ENCODE measurements around the gene PLEKHA5.

PLEKHA5 gene

DNA sequence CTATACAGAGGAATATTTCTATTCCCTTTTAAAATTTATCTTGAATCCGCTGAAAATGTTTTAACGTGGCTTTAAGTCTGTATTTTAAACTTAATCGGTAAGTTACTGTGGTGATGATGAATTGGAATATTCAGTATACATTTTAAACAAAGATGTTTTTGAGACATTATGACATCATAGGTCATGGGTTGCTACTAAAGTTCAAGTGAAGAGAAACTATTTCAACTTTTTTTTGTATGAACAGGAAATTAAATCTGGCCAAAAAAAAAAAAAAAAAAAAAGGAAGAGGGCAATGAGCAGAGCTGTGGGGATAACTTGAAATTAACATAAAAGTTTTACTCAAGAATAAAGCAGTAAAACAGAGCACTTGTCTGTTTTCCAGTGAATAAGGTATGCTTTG is 109.0 kb downstream of the PLEKHA5 start:
- no peak for DNase-seq (ENCODE audit: low spot score)
- TF ChIP-seq, protein P1, sequence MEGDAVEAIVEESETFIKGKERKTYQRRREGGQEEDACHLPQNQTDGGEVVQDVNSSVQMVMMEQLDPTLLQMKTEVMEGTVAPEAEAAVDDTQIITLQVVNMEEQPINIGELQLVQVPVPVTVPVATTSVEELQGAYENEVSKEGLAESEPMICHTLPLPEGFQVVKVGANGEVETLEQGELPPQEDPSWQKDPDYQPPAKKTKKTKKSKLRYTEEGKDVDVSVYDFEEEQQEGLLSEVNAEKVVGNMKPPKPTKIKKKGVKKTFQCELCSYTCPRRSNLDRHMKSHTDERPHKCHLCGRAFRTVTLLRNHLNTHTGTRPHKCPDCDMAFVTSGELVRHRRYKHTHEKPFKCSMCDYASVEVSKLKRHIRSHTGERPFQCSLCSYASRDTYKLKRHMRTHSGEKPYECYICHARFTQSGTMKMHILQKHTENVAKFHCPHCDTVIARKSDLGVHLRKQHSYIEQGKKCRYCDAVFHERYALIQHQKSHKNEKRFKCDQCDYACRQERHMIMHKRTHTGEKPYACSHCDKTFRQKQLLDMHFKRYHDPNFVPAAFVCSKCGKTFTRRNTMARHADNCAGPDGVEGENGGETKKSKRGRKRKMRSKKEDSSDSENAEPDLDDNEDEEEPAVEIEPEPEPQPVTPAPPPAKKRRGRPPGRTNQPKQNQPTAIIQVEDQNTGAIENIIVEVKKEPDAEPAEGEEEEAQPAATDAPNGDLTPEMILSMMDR (IDR thresholded peaks at IDR 0.05; ENCODE audit: borderline replicate concordance, control extremely low read depth, extremely low read depth, insufficient read depth, missing control alignments) = no peak
- in situ Hi-C loops (cut with MboI; ENCODE audit: low sequenced_read_pairs, unreplicated experiment) = no loop called here

DNA sequence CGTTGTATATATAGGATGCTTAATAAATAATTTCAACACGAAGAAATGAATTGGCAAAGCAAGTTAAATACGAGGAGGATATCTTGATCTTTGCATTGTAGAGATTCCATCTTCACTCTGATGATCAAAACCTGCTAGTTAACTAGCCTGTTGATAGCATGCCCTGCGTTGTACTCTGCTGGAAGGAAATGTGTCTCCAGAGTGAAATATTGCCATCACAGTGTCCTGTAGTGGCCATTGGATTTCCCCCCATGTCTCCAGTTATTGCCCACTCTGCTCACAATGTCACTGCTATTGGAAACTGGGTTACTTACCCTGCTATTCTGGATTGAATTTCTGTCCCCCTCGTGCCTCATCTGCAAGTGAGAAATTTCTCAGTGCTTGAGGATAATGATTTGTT is 109.6 kb downstream of the PLEKHA5 start:
- TF ChIP-seq, protein P1 (IDR thresholded peaks at IDR 0.05; ENCODE audit: borderline replicate concordance, control extremely low read depth, extremely low read depth, insufficient read depth, missing control alignments) = no peak
- in situ Hi-C loops (cut with MboI; ENCODE audit: low sequenced_read_pairs, unreplicated experiment) = no loop called here
- no peak for DNase-seq (ENCODE audit: low spot score)

DNA sequence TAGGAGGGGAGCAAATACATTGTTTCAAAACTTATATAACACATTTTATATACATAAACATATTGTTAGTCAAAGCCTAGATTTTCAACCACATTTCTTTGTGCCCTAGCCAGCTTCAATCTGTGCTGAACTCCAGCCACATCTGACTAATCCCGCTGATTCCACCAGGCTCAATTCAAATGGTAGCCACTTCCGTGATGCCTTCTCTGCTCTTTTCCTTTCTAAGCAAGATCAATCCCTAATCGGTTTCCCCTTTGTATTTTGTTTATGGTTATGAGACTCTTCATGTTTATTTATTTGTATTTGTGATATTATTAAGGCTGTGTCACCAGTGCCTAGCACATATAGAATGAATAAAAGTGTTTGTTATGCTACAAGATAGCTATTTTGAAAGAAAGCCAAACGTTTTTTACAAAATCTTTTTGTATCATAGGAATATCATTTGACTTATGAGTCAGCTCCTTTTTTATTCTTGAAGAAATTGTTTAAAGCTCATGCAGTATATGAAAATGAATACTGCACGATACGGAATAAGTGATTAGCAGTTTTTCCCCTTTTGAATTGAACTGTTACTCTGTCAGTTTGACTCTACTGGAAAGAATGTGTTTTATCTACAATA is 110.2 kb downstream of the PLEKHA5 start:
- in situ Hi-C loops (cut with MboI; ENCODE audit: low sequenced_read_pairs, unreplicated experiment) = no loop called here
- DNase-seq (ENCODE audit: low spot score) = no peak
- TF ChIP-seq, protein P1 (IDR thresholded peaks at IDR 0.05; ENCODE audit: borderline replicate concordance, control extremely low read depth, extremely low read depth, insufficient read depth, missing control alignments) = no peak

- TF ChIP-seq, protein P1 (IDR thresholded peaks at IDR 0.05; ENCODE audit: borderline replicate concordance, control extremely low read depth, extremely low read depth, insufficient read depth, missing control alignments) = no peak
- DNase-seq (ENCODE audit: low spot score) = no peak
- in situ Hi-C loops (cut with MboI; ENCODE audit: low sequenced_read_pairs, unreplicated experiment) = no loop called here
Measured at GRCh38 chr12:19242581-19242980, 113.0 kb downstream of the PLEKHA5 start.

DNA sequence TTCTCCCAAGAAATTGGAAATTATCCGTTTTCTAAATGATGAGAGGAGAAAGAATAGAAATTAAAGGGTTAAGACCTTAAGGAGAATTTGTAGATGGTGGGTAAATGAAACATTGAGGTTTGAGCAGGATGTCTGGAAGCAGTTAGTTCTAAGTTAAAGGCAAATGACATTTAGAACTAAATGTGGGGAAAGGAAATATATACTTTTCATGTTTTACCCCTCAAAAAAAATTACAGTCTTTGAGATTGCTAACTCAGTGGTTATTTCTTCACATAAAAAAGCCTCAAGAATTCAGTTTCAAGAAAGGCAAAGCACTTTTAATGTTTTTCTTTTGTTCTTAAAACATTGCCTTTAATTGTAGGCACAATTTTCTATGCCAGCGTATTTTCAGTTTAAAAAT is 114.0 kb downstream of the PLEKHA5 start:
- in situ Hi-C loops (cut with MboI; ENCODE audit: low sequenced_read_pairs, unreplicated experiment) = no loop called here
- TF ChIP-seq, protein P1 (IDR thresholded peaks at IDR 0.05; ENCODE audit: borderline replicate concordance, control extremely low read depth, extremely low read depth, insufficient read depth, missing control alignments) = no peak
- DNase-seq (ENCODE audit: low spot score) = no peak

DNA sequence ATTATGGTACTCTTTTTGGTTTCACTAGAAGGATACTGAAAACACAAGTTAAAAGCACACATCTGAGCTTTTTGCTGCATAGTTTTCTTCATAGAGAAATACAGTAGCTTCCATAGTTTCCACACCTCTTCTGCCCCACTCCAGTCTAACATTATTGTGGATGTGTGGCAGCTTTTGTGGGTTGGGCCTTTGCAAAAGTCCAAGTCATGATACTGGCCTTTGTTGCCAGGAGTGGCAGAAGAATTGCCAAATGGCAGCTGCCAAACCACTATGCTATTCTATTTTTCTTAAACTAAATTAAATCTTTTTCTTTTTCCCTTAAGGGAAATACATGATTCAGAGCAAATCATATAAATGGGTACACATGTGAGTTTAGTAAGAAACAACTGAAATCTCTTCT is 114.8 kb downstream of the PLEKHA5 start:
- DNase-seq (ENCODE audit: low spot score) = no peak
- TF ChIP-seq, protein P1 (IDR thresholded peaks at IDR 0.05; ENCODE audit: borderline replicate concordance, control extremely low read depth, extremely low read depth, insufficient read depth, missing control alignments) = no peak
- in situ Hi-C loops (cut with MboI; ENCODE audit: low sequenced_read_pairs, unreplicated experiment) = no loop called here
